Ishikawa (cell line): Measurements from ENCODE around the gene RDH8.

ENCODE experiments used
- CEBPB ChIP-seq: IDR thresholded peaks from 2 replicates; pipeline ENCODE4 v1.6.1; 2012
- CREB1 ChIP-seq: IDR thresholded peaks from 2 replicates; pipeline ENCODE4 v1.6.1; 2012; ENCODE audit warnings: low read depth
- EGR1 ChIP-seq: IDR thresholded peaks from 2 replicates; pipeline ENCODE4 v1.6.1; 2012
- EP300 ChIP-seq: IDR thresholded peaks from 2 replicates; pipeline ENCODE4 v1.6.1; 2012; ENCODE audit warnings: borderline replicate concordance
- FOXM1 ChIP-seq: IDR thresholded peaks from 2 replicates; pipeline ENCODE4 v1.6.1; 2012; ENCODE audit warnings: low read depth, borderline replicate concordance
- MAX ChIP-seq: IDR thresholded peaks from 2 replicates; pipeline ENCODE4 v1.6.1; 2012
- REST ChIP-seq: IDR thresholded peaks from 2 replicates; pipeline ENCODE4 v1.6.1; 2012; ENCODE audit warnings: low read depth, mild to moderate bottlenecking
- TAF1 ChIP-seq: IDR thresholded peaks from 2 replicates; pipeline ENCODE4 v1.6.1; 2012; ENCODE audit warnings: low read depth, mild to moderate bottlenecking
- USF1 ChIP-seq: IDR thresholded peaks from 2 replicates; pipeline ENCODE4 v1.6.1; 2012
- YY1 ChIP-seq: IDR thresholded peaks from 2 replicates; pipeline ENCODE4 v1.6.1; 2012; ENCODE audit warnings: low read depth
- ZBTB7A ChIP-seq: IDR thresholded peaks from 2 replicates; pipeline ENCODE4 v1.6.1; 2012; ENCODE audit warnings: low read depth

GRCh38 chr19:10008184-10008765 lies 5.0 kb upstream of the RDH8 start:
- TF ChIP-seq EGR1 = no peak
- TF ChIP-seq REST = no peak
- TF ChIP-seq MAX = no peak
- TF ChIP-seq CEBPB = no peak
- TF ChIP-seq USF1 = no peak
- TF ChIP-seq ZBTB7A = no peak
- TF ChIP-seq EP300 = no peak
- no peak for TF ChIP-seq FOXM1
- TF ChIP-seq CREB1 = no peak
- TF ChIP-seq YY1 = no peak
- no peak for TF ChIP-seq TAF1
